Measurements from ENCODE around the gene DUS3L. TPM values are rescaled to one million over a fixed set of nuclear protein-coding genes. Genes with fewer than 3 reads are reported as not detected.

Gene DUS3L
- total RNA-seq, 1 experiment from 2014 or later, result 75.4 TPM

- DNase-seq, result peak in 1 of 2 experiments; percentile 10
- no peak for TF ChIP-seq CTCF (IDR thresholded peaks at IDR 0.05; ENCODE audit: insufficient read depth in 1 of 2, low read depth in 1 of 2, low read length in 1 of 2, severe bottlenecking in 1 of 2, unreplicated experiment in 1 of 2)
- POLR2A ChIA-PET, result no interaction called here
- H3K36me3 ChIP-seq (ENCODE audit: control insufficient read depth, insufficient read depth, low read length), result no peaks in the 10 kb centered on the region
- H3K4me3 Mint-ChIP-seq (ENCODE audit: unreplicated experiment), result no peak overlapping the region
- H3K4me3 ChIP-seq (ENCODE audit: low read depth, low read length), result no peak overlapping the region
- intact Hi-C loops (cut with micrococcal nuclease; ENCODE audit: unreplicated experiment), result no loop called here
- no peaks in the 10 kb centered on the region for H3K4me1 Mint-ChIP-seq (ENCODE audit: low read depth, unreplicated experiment)
- H3K4me1 ChIP-seq, result no peaks in the 10 kb centered on the region
- H3K9me3 Mint-ChIP-seq (ENCODE audit: unreplicated experiment), result no peaks in the 10 kb centered on the region
- H3K9me3 ChIP-seq, result no peaks in the 10 kb centered on the region
- no TSS peak for BruUV-seq (replicated peaks)
- H3K27me3 ChIP-seq (replicated peaks; ENCODE audit: control insufficient read depth, insufficient read depth, low read length), result no peaks in the 10 kb centered on the region
- no peaks in the 10 kb centered on the region for H3K27me3 Mint-ChIP-seq (ENCODE audit: insufficient read depth, unreplicated experiment)
- H3K27ac Mint-ChIP-seq (ENCODE audit: unreplicated experiment), result no peak overlapping the region
- CTCF ChIA-PET, result no interaction called here
- no peaks in the 10 kb centered on the region for H3K36me3 Mint-ChIP-seq (ENCODE audit: insufficient read depth, unreplicated experiment)
These were observed 47.3 kb downstream of the DUS3L start for GRCh38 chr19:5743630-5744029.

GRCh38 chr19:5742051-5742450 lies 48.9 kb downstream of the DUS3L start:
- Histone ChIP-seq H3K4me3 (ENCODE audit: low read depth, low read length) (no peak overlapping the region), H3K36me3 (ENCODE audit: control insufficient read depth, insufficient read depth, low read length) (no peaks in the 10 kb centered on the region), H3K9me3 (no peaks in the 10 kb centered on the region), H3K27me3 (replicated peaks; ENCODE audit: control insufficient read depth, insufficient read depth, low read length) (no peaks in the 10 kb centered on the region), H3K4me1 (no peaks in the 10 kb centered on the region)
- Mint-ChIP-seq H3K9me3 (ENCODE audit: unreplicated experiment) (no peaks in the 10 kb centered on the region), H3K27me3 (ENCODE audit: insufficient read depth, unreplicated experiment) (no peaks in the 10 kb centered on the region), H3K27ac (ENCODE audit: unreplicated experiment) (no peak overlapping the region), H3K4me1 (ENCODE audit: low read depth, unreplicated experiment) (no peaks in the 10 kb centered on the region), H3K4me3 (ENCODE audit: unreplicated experiment) (no peak overlapping the region), H3K36me3 (ENCODE audit: insufficient read depth, unreplicated experiment) (no peaks in the 10 kb centered on the region)
- TF ChIP-seq CTCF (IDR thresholded peaks at IDR 0.05; ENCODE audit: insufficient read depth in 1 of 2, low read depth in 1 of 2, low read length in 1 of 2, severe bottlenecking in 1 of 2, unreplicated experiment in 1 of 2), result no peak
- CTCF ChIA-PET, result no interaction called here
- no peak for DNase-seq
- intact Hi-C loops (cut with micrococcal nuclease; ENCODE audit: unreplicated experiment), result no loop called here
- no TSS peak for BruUV-seq (replicated peaks)
- POLR2A ChIA-PET, result no interaction called here

DNA sequence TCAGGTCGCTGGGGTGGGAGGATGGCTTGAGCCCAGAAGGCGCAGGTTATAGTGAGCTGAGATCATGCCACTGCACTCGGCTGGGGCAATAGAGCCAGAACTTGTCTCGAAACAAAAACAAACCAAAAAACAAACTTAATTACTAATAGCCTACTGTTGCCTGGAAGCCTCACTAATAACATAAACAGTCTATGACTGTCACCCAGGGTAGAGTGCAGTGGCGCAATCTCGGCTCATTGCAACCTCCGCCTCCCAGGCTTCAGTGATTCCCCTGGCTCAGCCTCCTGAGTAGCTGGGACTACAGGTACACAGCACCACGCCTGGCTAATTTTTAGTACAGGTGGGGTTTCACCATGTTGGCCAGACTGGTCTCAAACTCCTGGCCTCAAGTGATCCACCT lies 52.5 kb downstream of the DUS3L start:
- Mint-ChIP-seq H3K9me3 (ENCODE audit: unreplicated experiment) (no peaks in the 10 kb centered on the region), H3K36me3 (ENCODE audit: insufficient read depth, unreplicated experiment) (no peaks in the 10 kb centered on the region), H3K27me3 (ENCODE audit: insufficient read depth, unreplicated experiment) (no peaks in the 10 kb centered on the region), H3K4me3 (ENCODE audit: unreplicated experiment) (no peak overlapping the region), H3K27ac (ENCODE audit: unreplicated experiment) (no peak overlapping the region), H3K4me1 (ENCODE audit: low read depth, unreplicated experiment) (no peaks in the 10 kb centered on the region)
- POLR2A ChIA-PET, result no interaction called here
- H3K4me1 ChIP-seq, result no peaks in the 10 kb centered on the region
- intact Hi-C loops (cut with micrococcal nuclease; ENCODE audit: unreplicated experiment), result no loop called here
- no TSS peak for BruUV-seq (replicated peaks)
- H3K36me3 ChIP-seq (ENCODE audit: control insufficient read depth, insufficient read depth, low read length), result no peaks in the 10 kb centered on the region
- DNase-seq, result peak in 1 of 2 experiments; percentile 25
- H3K9me3 ChIP-seq, result no peaks in the 10 kb centered on the region
- no peak for TF ChIP-seq CTCF (IDR thresholded peaks at IDR 0.05; ENCODE audit: insufficient read depth in 1 of 2, low read depth in 1 of 2, low read length in 1 of 2, severe bottlenecking in 1 of 2, unreplicated experiment in 1 of 2)
- H3K4me3 ChIP-seq (ENCODE audit: low read depth, low read length), result no peak overlapping the region
- CTCF ChIA-PET, result no interaction called here
- H3K27me3 ChIP-seq (replicated peaks; ENCODE audit: control insufficient read depth, insufficient read depth, low read length), result no peaks in the 10 kb centered on the region

Other genes starting within 250 kb of the DUS3L start
- gene TINCR, start 223.2 kb downstream of the DUS3L start, total RNA-seq (2022), result 3.8 and 4.1 TPM in 2 replicates
- 81.3 and 104 TPM in 2 replicates for gene SAFB2, start 168.4 kb downstream of the DUS3L start, total RNA-seq (2022)
- 120 and 132 TPM in 2 replicates for gene SAFB, start 168.1 kb downstream of the DUS3L start, total RNA-seq (2022)
- gene MICOS13, start 110.6 kb downstream of the DUS3L start, total RNA-seq (2022), result 43.1 and 44.0 TPM in 2 replicates
- gene HSD11B1L, start 110.1 kb downstream of the DUS3L start, total RNA-seq (2022), result 2.4 and 3.1 TPM in 2 replicates
- gene RPL36, start 100.9 kb downstream of the DUS3L start, total RNA-seq (2022), result 951 and 1,003 TPM in 2 replicates
- 174 and 208 TPM in 2 replicates for gene LONP1, start 71.0 kb downstream of the DUS3L start, total RNA-seq (2022)
- not detected in 2 replicates for gene CATSPERD, start 70.5 kb downstream of the DUS3L start, total RNA-seq (2022)
- 7.1 TPM in 2 replicates for gene PRR22, start 6.4 kb downstream of the DUS3L start, total RNA-seq (2022)
- 2.6 and 3.9 TPM in 2 replicates for gene NRTN, start 13.9 kb upstream of the DUS3L start, total RNA-seq (2022)
- not detected in 2 replicates for gene FUT6, start 48.5 kb upstream of the DUS3L start, total RNA-seq (2022)
- gene FUT3, start 60.3 kb upstream of the DUS3L start, total RNA-seq (2022), result 0.26 and 0.34 TPM in 2 replicates
- gene FUT5, start 79.4 kb upstream of the DUS3L start, total RNA-seq (2022), result not detected in 2 replicates
- 272 and 274 TPM in 2 replicates for gene NDUFA11, start 112.6 kb upstream of the DUS3L start, total RNA-seq (2022)
- 4.7 and 4.8 TPM in 2 replicates for gene VMAC, start 113.7 kb upstream of the DUS3L start, total RNA-seq (2022)
- gene CAPS, start 123.1 kb upstream of the DUS3L start, total RNA-seq (2022), result 5.8 and 7.2 TPM in 2 replicates
- 85.4 and 90.4 TPM in 2 replicates for gene RANBP3, start 187.0 kb upstream of the DUS3L start, total RNA-seq (2022)

Data from Caco-2 (cell line).